Non-pigmented ciliary epithelial cell (primary cell): ENCODE measurements around the gene THSD4.
"Not testable (repeated sequence)": the region's sequence is repeated elsewhere in the genome, so short reads cannot be mapped to it uniquely, and the experiment has no call there.

Experiments
- DNase-seq: peaks from one replicate; pipeline ENCODE4 v3.0.0-alpha.2; 2010; ENCODE audit warnings: low read depth

The THSD4 gene

GRCh38 chr15:71352125-71352524 is 236.9 kb downstream of the THSD4 start:
- no peak for DNase-seq

- DNase-seq = no peak
Observed at GRCh38 chr15:71352765-71353164, 237.5 kb downstream of the THSD4 start.

- no peak for DNase-seq
Observed at GRCh38 chr15:71353171-71353570, 237.9 kb downstream of the THSD4 start.

GRCh38 chr15:71355268-71355667 is 240.0 kb downstream of the THSD4 start:
- DNase-seq = no peak

GRCh38 chr15:71357321-71357732 is 242.1 kb downstream of the THSD4 start:
- no peak for DNase-seq

GRCh38 chr15:71357967-71358366 is 242.7 kb downstream of the THSD4 start:
- no peak for DNase-seq

- DNase-seq = no peak
Observed at GRCh38 chr15:71359246-71359645, 244.0 kb downstream of the THSD4 start.

- DNase-seq = no peak
Observed at GRCh38 chr15:71362556-71362955, 247.3 kb downstream of the THSD4 start.

- no peak for DNase-seq
Observed at GRCh38 chr15:71362987-71363968, 248.0 kb downstream of the THSD4 start.

GRCh38 chr15:71364117-71364584 is 248.9 kb downstream of the THSD4 start:
- DNase-seq = no peak

- no peak for DNase-seq
Observed at GRCh38 chr15:71366522-71366921, 251.3 kb downstream of the THSD4 start.

GRCh38 chr15:71366926-71367325 is 251.7 kb downstream of the THSD4 start:
- DNase-seq = no peak

- DNase-seq = not testable (repeated sequence)
Observed at GRCh38 chr15:71367737-71368136, 252.5 kb downstream of the THSD4 start.

- not testable (repeated sequence) for DNase-seq
Observed at GRCh38 chr15:71372769-71373168, 257.5 kb downstream of the THSD4 start.

GRCh38 chr15:71373917-71374316 is 258.6 kb downstream of the THSD4 start:
- DNase-seq = no peak

- DNase-seq = peak; percentile 18
Observed at GRCh38 chr15:71374607-71375352, 259.5 kb downstream of the THSD4 start.

GRCh38 chr15:71375934-71376333 is 260.7 kb downstream of the THSD4 start:
- no peak for DNase-seq

GRCh38 chr15:71379893-71380292 is 264.6 kb downstream of the THSD4 start:
- peak; percentile 40 for DNase-seq

- no peak for DNase-seq
Observed at GRCh38 chr15:71380345-71380744, 265.1 kb downstream of the THSD4 start.

GRCh38 chr15:71384501-71384900 is 269.2 kb downstream of the THSD4 start:
- DNase-seq = no peak

GRCh38 chr15:71385026-71385425 is 269.8 kb downstream of the THSD4 start:
- DNase-seq = no peak

GRCh38 chr15:71385457-71385856 is 270.2 kb downstream of the THSD4 start:
- no peak for DNase-seq

GRCh38 chr15:71386005-71386404 is 270.7 kb downstream of the THSD4 start:
- DNase-seq = no peak
